GM19395 (cell line): ENCODE results near the gene CNOT8.
"Not testable (repeated sequence)": the region's sequence is repeated elsewhere in the genome, so short reads cannot be mapped to it uniquely, and the experiment has no call there.

Experiments
- ATAC-seq: cut with Tn5 transposase; IDR thresholded peaks from one replicate; pipeline ENCODE4 v1.9.1; 2021; ENCODE audit warnings: mild to moderate bottlenecking, moderate library complexity; ENCODE audit not compliant: unreplicated experiment

Gene CNOT8

GRCh38 chr5:154834053-154834452 lies 24.4 kb upstream of the CNOT8 start:
- no peak for ATAC-seq

DNA sequence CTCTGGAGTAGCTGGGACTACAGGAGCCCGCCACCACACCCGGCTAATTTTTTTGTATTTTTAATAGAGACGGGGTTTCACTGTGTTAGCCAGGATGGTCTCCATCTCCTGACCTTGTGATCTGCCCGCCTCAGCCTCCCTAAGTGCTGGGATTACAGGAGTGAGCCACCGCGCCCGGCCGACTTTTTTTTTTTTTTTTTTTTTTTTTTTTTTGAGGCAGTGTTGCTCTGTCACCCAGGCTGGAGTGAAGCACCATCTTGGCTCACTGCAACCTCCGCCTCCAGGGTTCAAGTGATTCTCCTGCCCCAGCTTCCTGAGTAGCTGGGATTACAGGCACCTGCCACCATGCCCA lies 22.8 kb upstream of the CNOT8 start:
- not testable (repeated sequence) for ATAC-seq

DNA sequence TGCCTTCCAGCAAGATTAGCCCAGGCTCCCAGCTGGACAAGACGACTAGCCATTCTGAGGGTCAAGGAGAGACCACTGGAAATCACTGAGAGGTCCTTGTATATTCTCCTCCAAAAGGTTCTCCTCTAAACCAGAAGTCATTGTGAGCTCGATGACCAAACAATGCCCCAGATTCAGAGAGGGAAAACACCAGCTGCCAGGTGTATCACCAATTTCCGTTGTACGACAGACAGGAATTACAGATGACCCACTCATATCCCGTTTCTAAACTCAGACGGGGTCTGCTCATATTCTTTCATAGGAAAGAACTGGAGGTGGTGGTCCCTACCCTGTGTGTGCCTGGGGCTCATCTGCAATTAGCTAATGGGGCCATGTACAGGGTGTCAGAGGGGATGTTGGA lies 22.2 kb upstream of the CNOT8 start:
- ATAC-seq: no peak

DNA sequence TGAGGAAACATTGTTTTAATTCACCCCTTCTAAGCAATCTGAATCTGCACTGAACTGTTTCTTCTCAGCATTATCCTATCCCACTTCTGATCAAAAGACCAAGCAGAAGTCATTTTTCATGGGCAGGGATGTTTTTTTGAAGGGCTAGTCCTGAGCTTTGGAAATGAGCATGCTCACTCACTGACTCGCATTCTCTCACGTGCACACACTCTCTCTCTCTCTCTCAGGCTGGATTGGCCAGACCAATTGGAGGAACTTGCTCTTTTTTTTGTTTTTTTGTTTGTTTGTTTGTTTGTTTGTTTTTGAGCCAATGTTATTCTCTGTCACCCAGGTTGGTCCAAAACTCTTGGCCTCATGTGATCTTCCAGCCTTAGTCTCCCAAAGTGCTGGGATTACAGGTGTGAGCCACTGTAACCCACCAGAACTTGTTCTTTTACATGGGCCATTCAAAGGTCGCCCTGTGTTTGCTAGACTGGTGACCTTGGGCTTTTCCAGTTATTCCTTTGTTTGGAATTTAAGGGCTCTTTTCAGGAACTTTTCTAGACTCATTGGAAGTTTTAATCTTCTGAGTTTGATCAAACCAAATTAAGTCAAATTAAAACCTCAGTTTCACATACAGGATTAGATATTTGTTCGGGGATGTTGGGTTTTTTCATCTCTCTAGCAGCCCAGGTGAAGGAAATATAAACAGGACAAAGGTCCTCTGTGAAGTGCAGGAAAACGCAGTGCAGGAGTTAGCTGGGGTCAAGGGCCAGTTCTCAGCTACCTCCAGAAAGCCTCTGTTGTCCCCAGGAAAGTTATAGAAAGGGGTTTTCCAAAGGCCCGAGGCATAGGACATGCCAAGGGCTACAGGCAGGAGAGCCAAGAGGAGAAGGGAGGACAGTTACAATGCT lies 21.2 kb upstream of the CNOT8 start:
- ATAC-seq: no peak

GRCh38 chr5:154840435-154841272 lies 17.8 kb upstream of the CNOT8 start:
- no peak for ATAC-seq

- ATAC-seq: no peak
Measured at GRCh38 chr5:154841273-154841661, 17.2 kb upstream of the CNOT8 start.

GRCh38 chr5:154842689-154843530 lies 15.5 kb upstream of the CNOT8 start:
- ATAC-seq: no peak

- no peak for ATAC-seq
Measured at GRCh38 chr5:154844809-154845208, 13.6 kb upstream of the CNOT8 start.

- no peak for ATAC-seq
Measured at GRCh38 chr5:154849264-154849785, 9.1 kb upstream of the CNOT8 start.

DNA sequence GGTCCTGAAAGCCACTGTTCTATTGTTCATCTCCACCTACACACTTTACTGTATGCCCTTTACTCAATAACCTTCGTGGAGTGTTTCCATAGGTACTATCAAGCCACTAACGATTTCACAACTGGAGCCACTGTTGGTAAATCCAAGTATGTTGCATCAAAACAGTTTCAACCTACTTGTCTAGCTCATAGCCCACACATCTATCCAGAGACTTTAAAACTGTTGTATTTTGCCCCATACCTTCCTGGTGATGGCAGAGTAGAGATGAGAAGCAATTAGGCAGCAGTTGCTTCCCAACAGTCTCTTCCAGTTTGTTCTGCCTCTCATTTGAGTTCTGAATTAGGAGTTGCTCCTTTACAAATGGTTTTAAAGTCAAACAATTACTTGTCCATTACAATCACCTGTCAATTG lies 8.6 kb upstream of the CNOT8 start:
- no peak for ATAC-seq

GRCh38 chr5:154850255-154851062 lies 8.0 kb upstream of the CNOT8 start, which contains the start of gene FAXDC2:
TSS of gene FAXDC2 (minus strand) at chr5:154850603. CDS start at chr5:154838178, 12,425 bp downstream.
- ATAC-seq: peak; percentile 55

DNA sequence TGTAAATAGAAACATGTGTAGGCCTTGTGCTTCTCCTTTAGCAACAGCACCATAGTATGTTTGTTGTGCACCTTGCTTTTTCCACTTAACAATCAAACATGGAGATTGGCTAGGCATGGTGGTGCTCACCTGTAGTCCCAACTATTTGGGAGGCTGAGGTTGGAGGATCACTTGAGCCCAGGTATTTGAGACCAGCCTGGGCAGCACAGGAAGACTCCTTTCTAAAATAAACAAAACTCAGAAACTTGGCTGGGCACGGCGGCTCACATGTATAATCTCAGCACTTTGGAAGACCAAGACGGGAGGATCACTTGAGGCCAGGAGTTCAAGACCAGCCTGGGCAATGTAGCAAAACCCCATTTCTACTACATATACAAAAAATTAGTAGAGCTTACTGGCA lies 7.1 kb upstream of the CNOT8 start:
- ATAC-seq: no peak

- peak; percentile 66 for ATAC-seq
Measured at GRCh38 chr5:154857530-154858296, 714 bp upstream of the CNOT8 start.

- ATAC-seq: no peak
Measured at GRCh38 chr5:154858972-154859871, 795 bp downstream of the CNOT8 start.

DNA sequence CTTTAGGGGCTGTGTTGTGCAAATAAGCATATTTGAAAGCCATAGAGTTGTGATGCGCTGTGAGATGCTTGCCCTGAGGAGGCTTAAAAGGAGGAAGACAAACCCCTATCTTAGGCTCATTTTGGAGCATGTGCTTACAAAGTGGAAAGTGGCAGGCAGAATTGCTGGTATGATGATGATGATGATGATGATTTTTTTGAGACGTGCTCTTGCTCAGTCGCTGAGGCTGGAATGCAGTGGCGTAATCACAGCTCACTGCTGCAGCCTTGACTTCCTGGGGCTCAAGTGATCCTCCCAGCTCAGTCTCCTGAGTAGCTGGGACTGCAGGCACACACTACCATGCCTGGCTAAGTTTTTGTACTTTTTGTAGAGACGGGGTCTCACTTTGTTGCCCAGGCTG lies 1.7 kb downstream of the CNOT8 start:
- ATAC-seq: no peak

- no peak for ATAC-seq
Measured at GRCh38 chr5:154860765-154861164, 2.3 kb downstream of the CNOT8 start.

GRCh38 chr5:154861946-154862345 lies 3.5 kb downstream of the CNOT8 start:
- ATAC-seq: no peak

- no peak for ATAC-seq
Measured at GRCh38 chr5:154862766-154863165, 4.3 kb downstream of the CNOT8 start.
